ENCODE data around the gene SAP130.

DNA sequence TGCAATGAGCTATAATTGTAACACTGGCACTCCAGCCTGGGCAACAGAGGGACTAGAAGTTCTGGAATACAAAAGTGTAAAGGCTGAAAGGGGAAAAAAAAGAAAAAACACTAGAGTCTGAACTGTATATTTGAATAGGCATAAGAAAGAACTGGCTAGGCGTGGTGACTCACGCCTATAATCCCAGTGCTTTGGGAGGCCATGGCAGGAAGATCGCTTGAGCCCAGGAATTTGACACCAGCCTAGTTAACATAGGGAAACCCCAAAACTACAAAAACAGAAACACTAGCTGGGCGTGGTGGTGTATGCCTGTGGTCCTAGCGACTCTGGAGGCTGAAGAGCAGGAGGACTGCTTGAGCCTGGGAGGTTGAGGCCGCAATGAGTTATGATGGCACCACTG lies 70.6 kb downstream of the SAP130 start:
- TF ChIP-seq, protein P1, sequence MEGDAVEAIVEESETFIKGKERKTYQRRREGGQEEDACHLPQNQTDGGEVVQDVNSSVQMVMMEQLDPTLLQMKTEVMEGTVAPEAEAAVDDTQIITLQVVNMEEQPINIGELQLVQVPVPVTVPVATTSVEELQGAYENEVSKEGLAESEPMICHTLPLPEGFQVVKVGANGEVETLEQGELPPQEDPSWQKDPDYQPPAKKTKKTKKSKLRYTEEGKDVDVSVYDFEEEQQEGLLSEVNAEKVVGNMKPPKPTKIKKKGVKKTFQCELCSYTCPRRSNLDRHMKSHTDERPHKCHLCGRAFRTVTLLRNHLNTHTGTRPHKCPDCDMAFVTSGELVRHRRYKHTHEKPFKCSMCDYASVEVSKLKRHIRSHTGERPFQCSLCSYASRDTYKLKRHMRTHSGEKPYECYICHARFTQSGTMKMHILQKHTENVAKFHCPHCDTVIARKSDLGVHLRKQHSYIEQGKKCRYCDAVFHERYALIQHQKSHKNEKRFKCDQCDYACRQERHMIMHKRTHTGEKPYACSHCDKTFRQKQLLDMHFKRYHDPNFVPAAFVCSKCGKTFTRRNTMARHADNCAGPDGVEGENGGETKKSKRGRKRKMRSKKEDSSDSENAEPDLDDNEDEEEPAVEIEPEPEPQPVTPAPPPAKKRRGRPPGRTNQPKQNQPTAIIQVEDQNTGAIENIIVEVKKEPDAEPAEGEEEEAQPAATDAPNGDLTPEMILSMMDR (IDR thresholded peaks at IDR 0.05) = no peak
- no peak for TF ChIP-seq POLR2A (IDR thresholded peaks at IDR 0.05)

All from lower leg skin (tissue), 3 donors.